Activated naive CD8-positive, alpha-beta T cell treated with anti-CD3 and anti-CD28 coated beads, Interleukin-2, amount 50 U/mL, for 16 hours (primary cell): ENCODE data around the gene ZNF555.
"Not testable (repeated sequence)": the region's sequence is repeated elsewhere in the genome, so short reads cannot be mapped to it uniquely, and the experiment has no call there.

ENCODE experiments used
- DNase-seq: peaks from one replicate; pipeline ENCODE4 v3.0.0-alpha.2; 2020; ENCODE audit warnings: low read depth, low spot score

Gene ZNF555

GRCh38 chr19:2807379-2808128 lies 33.7 kb upstream of the ZNF555 start:
- no peak for DNase-seq

- DNase-seq = no peak
Observed at GRCh38 chr19:2808129-2808941, 32.9 kb upstream of the ZNF555 start.

- no peak for DNase-seq
Observed at GRCh38 chr19:2809387-2810140, 31.7 kb upstream of the ZNF555 start.

- DNase-seq = no peak
Observed at GRCh38 chr19:2810141-2811091, 30.9 kb upstream of the ZNF555 start.

- DNase-seq = no peak
Observed at GRCh38 chr19:2811221-2811722, 30.0 kb upstream of the ZNF555 start.

- DNase-seq = no peak
Observed at GRCh38 chr19:2811735-2812413, 29.4 kb upstream of the ZNF555 start.

- no peak for DNase-seq
Observed at GRCh38 chr19:2812414-2813234, 28.7 kb upstream of the ZNF555 start.

- DNase-seq = no peak
Observed at GRCh38 chr19:2813235-2814160, 27.8 kb upstream of the ZNF555 start.

GRCh38 chr19:2814426-2814825 lies 26.8 kb upstream of the ZNF555 start:
- DNase-seq = no peak

GRCh38 chr19:2815191-2815614 lies 26.1 kb upstream of the ZNF555 start:
- DNase-seq = no peak

GRCh38 chr19:2815923-2816322 lies 25.4 kb upstream of the ZNF555 start:
- DNase-seq = no peak

- no peak for DNase-seq
Observed at GRCh38 chr19:2816641-2817040, 24.6 kb upstream of the ZNF555 start.

GRCh38 chr19:2817237-2817829 lies 23.9 kb upstream of the ZNF555 start:
- not testable (repeated sequence) for DNase-seq

- DNase-seq = peak; percentile 99
Observed at GRCh38 chr19:2819540-2820111, 21.6 kb upstream of the ZNF555 start, which contains the start of gene ZNF554. Gene ZNF554 (plus strand): TSS chr19:2819868. CDS start chr19:2820072, 204 bp downstream.

GRCh38 chr19:2820112-2820702 lies 21.1 kb upstream of the ZNF555 start:
- no peak for DNase-seq

GRCh38 chr19:2822846-2823245 lies 18.4 kb upstream of the ZNF555 start:
- no peak for DNase-seq

- no peak for DNase-seq
Observed at GRCh38 chr19:2823646-2824045, 17.6 kb upstream of the ZNF555 start.
